ENCODE data around the gene KCNQ4.

DNA sequence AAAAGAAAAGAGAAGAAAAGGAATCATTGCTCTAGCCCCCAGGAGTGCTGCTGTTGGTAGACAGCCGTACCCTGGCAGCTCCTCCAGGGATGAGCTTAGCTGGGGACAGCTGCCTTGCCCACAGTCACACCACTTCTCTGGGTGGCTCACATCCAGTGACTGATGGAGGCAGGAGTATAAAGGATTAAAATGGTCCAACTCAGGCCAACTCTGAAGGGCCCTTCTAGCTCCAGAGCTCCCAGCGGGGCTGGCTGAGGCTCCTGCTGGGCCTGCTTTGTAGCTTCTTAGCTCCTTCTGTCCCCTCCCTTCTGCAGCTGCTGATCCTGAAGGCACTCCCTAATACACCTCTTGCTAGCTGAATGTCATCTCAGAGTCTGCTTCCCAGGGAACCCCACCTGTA lies 74.2 kb downstream of the KCNQ4 start:
- TF ChIP-seq, protein P1, sequence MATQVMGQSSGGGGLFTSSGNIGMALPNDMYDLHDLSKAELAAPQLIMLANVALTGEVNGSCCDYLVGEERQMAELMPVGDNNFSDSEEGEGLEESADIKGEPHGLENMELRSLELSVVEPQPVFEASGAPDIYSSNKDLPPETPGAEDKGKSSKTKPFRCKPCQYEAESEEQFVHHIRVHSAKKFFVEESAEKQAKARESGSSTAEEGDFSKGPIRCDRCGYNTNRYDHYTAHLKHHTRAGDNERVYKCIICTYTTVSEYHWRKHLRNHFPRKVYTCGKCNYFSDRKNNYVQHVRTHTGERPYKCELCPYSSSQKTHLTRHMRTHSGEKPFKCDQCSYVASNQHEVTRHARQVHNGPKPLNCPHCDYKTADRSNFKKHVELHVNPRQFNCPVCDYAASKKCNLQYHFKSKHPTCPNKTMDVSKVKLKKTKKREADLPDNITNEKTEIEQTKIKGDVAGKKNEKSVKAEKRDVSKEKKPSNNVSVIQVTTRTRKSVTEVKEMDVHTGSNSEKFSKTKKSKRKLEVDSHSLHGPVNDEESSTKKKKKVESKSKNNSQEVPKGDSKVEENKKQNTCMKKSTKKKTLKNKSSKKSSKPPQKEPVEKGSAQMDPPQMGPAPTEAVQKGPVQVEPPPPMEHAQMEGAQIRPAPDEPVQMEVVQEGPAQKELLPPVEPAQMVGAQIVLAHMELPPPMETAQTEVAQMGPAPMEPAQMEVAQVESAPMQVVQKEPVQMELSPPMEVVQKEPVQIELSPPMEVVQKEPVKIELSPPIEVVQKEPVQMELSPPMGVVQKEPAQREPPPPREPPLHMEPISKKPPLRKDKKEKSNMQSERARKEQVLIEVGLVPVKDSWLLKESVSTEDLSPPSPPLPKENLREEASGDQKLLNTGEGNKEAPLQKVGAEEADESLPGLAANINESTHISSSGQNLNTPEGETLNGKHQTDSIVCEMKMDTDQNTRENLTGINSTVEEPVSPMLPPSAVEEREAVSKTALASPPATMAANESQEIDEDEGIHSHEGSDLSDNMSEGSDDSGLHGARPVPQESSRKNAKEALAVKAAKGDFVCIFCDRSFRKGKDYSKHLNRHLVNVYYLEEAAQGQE (IDR thresholded peaks at IDR 0.05; ENCODE audit: borderline replicate concordance) = no peak
- TF ChIP-seq, protein P2, sequence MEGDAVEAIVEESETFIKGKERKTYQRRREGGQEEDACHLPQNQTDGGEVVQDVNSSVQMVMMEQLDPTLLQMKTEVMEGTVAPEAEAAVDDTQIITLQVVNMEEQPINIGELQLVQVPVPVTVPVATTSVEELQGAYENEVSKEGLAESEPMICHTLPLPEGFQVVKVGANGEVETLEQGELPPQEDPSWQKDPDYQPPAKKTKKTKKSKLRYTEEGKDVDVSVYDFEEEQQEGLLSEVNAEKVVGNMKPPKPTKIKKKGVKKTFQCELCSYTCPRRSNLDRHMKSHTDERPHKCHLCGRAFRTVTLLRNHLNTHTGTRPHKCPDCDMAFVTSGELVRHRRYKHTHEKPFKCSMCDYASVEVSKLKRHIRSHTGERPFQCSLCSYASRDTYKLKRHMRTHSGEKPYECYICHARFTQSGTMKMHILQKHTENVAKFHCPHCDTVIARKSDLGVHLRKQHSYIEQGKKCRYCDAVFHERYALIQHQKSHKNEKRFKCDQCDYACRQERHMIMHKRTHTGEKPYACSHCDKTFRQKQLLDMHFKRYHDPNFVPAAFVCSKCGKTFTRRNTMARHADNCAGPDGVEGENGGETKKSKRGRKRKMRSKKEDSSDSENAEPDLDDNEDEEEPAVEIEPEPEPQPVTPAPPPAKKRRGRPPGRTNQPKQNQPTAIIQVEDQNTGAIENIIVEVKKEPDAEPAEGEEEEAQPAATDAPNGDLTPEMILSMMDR (IDR thresholded peaks at IDR 0.05; ENCODE audit: poor library complexity, severe bottlenecking) = no peak
- TF ChIP-seq EZH2 (IDR thresholded peaks at IDR 0.05; ENCODE audit: borderline replicate concordance, insufficient read depth, low read length, poor library complexity, severe bottlenecking) (no peak), RAD21 (conservative IDR thresholded peaks at IDR 0.05) (no peak)
